NOMO-1 treated with DMSO at 0.1 percent for 48 hours (cell line): Measurements from ENCODE around the gene SF3B2.
A peak's percentile ranks its signal among the peaks of the same experiment; 100 is the strongest.

Experiments used
- DNase-seq: peaks from one replicate; lab custom pipeline; 2025; ENCODE audit not compliant: unreplicated experiment; lab: John Stamatoyannopoulos, UW

SF3B2 gene

DNA sequence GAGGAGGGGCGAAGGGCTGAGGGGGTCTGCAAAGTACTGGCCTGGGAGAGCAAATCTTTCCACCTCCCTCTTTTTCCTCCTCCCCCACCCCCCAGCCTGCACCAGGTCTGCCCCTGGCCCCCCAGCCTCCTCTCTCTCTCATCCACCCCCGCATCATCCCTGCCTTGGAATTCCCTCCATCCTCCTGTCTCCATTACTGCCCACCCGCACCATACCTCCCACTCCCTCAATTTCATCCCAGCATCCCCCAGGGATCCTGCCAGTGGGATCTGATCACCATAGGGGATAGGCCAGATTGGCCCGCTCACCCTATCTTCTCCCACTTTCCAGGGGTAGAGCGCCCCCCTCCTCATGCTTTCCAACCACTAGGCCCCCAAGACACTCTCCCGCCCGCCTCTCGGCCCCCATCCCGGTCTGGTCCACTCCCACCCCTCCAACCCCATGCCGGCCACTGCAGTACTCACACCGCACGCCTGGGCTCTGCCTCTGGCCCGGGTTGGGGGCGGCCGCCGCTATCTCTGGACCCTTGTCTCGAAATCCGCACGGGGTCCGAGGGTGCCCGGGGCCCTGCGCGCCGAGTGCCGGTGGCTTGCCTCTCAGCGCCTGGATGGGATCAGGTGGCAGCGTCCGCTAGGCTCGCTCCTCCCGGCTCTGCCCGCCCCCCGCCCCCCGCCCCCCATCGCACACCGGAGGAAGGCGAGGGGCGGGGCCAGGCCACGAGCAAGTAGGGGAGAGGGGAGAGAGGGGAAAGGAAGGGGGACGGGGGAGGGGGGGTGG, 3.4 kb upstream of the SF3B2 start, which contains the start of gene GAL3ST3:
Gene GAL3ST3 (minus strand): TSS at position 615 of the 777 bp plus-strand sequence. CDS start 3,746 bp downstream, outside the sequence.
- no peak for DNase-seq

- DNase-seq: no peak
These were observed 1.5 kb upstream of the SF3B2 start for GRCh38 chr11:66050581-66051231.

DNA sequence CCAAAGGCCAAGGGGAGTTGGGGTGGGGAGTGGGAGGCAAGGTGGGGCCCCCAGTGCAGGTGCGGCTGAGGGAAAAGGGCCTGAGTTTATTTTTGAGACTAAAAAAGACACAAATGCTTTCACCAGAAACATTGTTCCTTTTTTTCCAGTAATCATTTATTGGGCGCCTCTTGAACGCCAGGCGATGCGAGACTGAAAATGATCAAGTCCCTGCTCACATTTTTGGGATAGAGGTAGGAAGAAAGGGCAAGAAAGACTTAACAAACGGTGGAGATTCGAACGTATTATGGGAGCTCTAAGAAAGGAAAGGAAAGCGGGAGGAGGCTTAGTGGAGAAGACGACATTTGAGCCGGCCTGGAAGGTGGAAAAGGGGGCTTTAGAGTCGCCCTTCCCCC, 796 bp upstream of the SF3B2 start:
- DNase-seq: peak; percentile 35

GRCh38 chr11:66052664-66052982, 459 bp downstream of the SF3B2 start:
- no peak for DNase-seq

- no peak for DNase-seq
These were observed 2.9 kb downstream of the SF3B2 start for GRCh38 chr11:66055021-66055420.

- no peak for DNase-seq
These were observed 4.3 kb downstream of the SF3B2 start for GRCh38 chr11:66056501-66056900.

DNA sequence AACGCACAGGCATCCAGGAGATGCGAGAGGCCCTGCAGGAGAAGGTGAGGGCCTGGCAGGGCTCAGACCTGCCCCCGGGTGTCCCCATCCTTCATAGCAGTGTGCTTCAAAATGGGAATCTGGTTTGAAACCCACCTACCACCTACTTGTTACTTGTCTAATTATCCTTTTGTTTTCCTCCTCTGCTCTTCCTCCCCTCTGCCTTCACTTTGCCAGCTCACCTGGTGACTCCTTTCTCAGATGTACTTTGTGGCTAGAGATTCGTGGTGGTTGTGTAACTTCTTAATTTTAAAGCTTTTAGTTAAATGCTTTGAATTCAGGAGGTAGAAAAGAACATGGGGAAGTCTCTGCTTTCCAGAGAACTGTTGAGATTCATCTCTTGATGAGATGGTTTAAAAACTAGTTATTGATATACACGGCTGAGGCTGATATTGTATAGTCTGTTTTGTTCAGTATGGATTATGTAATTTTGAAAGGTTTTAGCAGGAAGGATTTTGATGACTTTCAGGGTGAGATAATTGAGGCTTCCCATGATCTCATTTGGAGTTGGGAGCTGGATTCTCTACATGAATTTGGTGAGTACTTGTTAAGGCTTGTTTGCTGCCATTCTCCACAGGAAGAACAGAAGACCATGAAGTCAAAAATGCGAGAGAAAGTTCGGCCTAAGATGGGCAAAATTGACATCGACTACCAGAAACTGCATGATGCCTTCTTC, 8.0 kb downstream of the SF3B2 start:
- DNase-seq: no peak

DNA sequence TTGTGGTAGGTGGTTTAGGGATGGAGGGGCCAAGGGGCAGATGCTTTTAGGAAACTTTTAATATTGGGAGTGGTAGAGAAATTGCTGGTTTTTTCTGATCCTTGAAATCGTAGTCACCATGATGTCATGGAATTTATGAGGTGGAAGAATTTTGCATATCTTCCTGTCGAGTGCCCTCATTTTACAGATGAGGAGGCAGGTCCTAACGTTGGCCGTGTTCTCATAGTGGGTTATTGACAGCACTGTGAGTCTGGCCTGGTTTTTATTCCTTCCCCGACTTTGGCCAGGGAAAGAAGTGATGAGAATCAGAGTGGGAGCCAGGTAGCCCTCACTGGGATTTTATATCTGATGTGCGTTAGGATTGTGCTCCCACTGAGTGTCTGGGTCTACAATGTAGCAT, 9.1 kb downstream of the SF3B2 start:
- no peak for DNase-seq

- no peak for DNase-seq
These were observed 10.2 kb downstream of the SF3B2 start for GRCh38 chr11:66062408-66062807.

- no peak for DNase-seq
These were observed 11.7 kb downstream of the SF3B2 start for GRCh38 chr11:66063900-66064299.

DNA sequence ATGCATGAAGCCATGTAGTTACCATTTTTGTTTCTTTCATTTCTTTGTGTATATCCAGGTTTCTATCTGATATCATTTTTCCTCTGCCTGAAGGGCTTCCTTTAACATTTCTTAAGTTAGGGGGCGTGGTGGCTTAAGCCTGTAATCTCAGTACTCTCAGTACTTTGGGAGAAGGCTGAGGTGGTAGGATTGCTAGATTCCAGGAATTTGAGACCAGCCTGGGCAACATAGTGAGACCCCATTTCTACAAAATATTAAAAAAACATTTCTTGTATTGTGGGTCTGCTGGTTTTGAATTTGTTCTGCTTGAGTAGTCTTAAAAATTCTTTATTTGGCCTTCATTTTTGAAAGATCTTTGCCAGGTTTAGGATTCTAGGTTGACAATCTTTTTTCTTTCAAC, 12.4 kb downstream of the SF3B2 start:
- DNase-seq: no peak

DNA sequence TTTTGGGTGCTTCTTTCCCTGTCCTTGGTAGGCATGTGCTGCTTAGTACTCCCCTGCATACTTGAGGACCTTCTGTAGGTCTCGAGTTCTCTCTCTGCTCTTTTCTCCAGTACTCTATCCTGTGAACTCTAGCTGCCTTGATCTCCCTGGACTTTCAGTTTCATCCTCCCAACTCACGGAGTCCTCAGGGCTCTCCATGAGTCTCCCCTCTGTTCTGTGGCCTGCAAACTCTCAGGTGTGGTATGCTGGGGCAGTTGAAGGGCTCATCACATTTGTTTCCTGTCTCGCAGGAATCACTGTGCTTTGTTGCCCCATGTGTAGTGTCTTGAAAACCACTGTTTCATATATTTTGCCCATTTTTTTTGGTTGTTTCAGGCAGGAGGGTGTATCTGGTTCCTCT, 14.6 kb downstream of the SF3B2 start:
- no peak for DNase-seq

- no peak for DNase-seq
These were observed 15.5 kb downstream of the SF3B2 start for GRCh38 chr11:66067640-66068039.

GRCh38 chr11:66068154-66068821, 16.1 kb downstream of the SF3B2 start:
- peak; percentile 46 for DNase-seq

GRCh38 chr11:66068923-66069714, 17.0 kb downstream of the SF3B2 start:
- peak; percentile 59 for DNase-seq

- DNase-seq: peak; percentile 53
These were observed 17.8 kb downstream of the SF3B2 start, which contains the start of gene PACS1 for GRCh38 chr11:66069715-66070603. TSS of gene PACS1 (plus strand) at chr11:66070272. CDS start at chr11:66070487, 215 bp downstream.

DNA sequence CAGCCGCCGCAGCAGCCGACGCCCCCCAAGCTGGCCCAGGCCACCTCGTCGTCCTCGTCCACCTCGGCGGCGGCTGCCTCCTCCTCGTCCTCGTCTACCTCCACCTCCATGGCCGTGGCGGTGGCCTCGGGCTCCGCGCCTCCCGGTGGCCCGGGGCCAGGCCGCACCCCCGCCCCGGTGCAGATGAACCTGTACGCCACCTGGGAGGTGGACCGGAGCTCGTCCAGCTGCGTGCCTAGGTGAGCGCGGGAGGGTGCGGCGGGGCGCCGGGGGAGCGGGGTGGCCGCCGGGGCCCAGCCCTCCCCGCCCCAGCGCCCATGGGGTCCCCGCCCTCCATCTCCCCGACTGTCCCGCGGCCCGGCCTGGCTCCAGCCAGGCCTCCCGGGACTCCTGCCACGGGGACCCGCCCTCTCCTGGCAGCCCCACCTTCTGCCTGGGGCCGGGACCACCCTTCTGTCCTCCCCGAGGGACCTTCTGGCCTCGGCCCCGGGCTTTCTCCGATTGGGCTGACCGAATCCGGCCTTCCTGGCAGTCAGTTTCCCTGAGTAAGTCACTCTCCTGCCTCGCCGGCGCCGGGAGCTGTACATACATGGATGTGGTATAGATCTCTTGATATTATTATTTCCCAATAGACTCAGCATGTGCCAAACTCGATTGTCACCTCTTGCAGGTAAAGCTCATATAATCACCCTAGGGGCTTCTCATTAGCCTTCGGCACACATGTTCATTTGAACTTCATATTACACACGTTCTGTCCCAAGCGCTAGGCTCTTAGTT, 18.6 kb downstream of the SF3B2 start:
- peak; percentile 4 for DNase-seq

- no peak for DNase-seq
These were observed 19.2 kb downstream of the SF3B2 start for GRCh38 chr11:66071381-66071801.

- no peak for DNase-seq
These were observed 19.9 kb downstream of the SF3B2 start for GRCh38 chr11:66072081-66072480.
